HG03378 (cell line): Measurements from ENCODE around the gene RABL6.
"Not testable (repeated sequence)": the region's sequence is repeated elsewhere in the genome, so short reads cannot be mapped to it uniquely, and the experiment has no call there.

Experiments used
- ATAC-seq: cut with Tn5 transposase; IDR thresholded peaks from one replicate; pipeline ENCODE4 v1.9.1; 2021; ENCODE audit warnings: mild to moderate bottlenecking, moderate library complexity; ENCODE audit not compliant: unreplicated experiment

RABL6 gene

GRCh38 chr9:136855461-136856078 is 47.8 kb downstream of the RABL6 start:
- ATAC-seq: no peak

GRCh38 chr9:136856079-136856476 is 48.3 kb downstream of the RABL6 start:
- ATAC-seq: no peak

- ATAC-seq: no peak
These were observed 48.9 kb downstream of the RABL6 start for GRCh38 chr9:136856541-136857141.

GRCh38 chr9:136857166-136857565 is 49.4 kb downstream of the RABL6 start:
- ATAC-seq: no peak

- ATAC-seq: no peak
These were observed 50.0 kb downstream of the RABL6 start for GRCh38 chr9:136857581-136858412.

GRCh38 chr9:136858452-136858843 is 50.7 kb downstream of the RABL6 start:
- ATAC-seq: no peak

GRCh38 chr9:136858844-136859757 is 51.4 kb downstream of the RABL6 start:
- ATAC-seq: no peak

- ATAC-seq: no peak
These were observed 52.8 kb downstream of the RABL6 start for GRCh38 chr9:136860529-136860928.

GRCh38 chr9:136860933-136861873 is 53.5 kb downstream of the RABL6 start:
- no peak for ATAC-seq

- no peak for ATAC-seq
These were observed 54.2 kb downstream of the RABL6 start for GRCh38 chr9:136861874-136862457.

- no peak for ATAC-seq
These were observed 55.3 kb downstream of the RABL6 start for GRCh38 chr9:136862849-136863622.

- ATAC-seq: no peak
These were observed 56.0 kb downstream of the RABL6 start for GRCh38 chr9:136863623-136864273.

GRCh38 chr9:136865041-136865767 is 57.5 kb downstream of the RABL6 start:
- no peak for ATAC-seq

- ATAC-seq: no peak
These were observed 58.0 kb downstream of the RABL6 start for GRCh38 chr9:136865768-136866103.

- not testable (repeated sequence) for ATAC-seq
These were observed 59.2 kb downstream of the RABL6 start for GRCh38 chr9:136866898-136867421.

GRCh38 chr9:136867480-136867879 is 59.7 kb downstream of the RABL6 start:
- no peak for ATAC-seq

- no peak for ATAC-seq
These were observed 60.2 kb downstream of the RABL6 start for GRCh38 chr9:136867917-136868316.
